MM.1S (cell line): Measurements from ENCODE around the gene UNC13B.
"Not testable (repeated sequence)": the region's sequence is repeated elsewhere in the genome, so short reads cannot be mapped to it uniquely, and the experiment has no call there.

Experiments
- DNase-seq: peaks from one replicate; pipeline ENCODE4 v3.0.0-alpha.2; 2015
- H2AFZ ChIP-seq: fragments of 300-600 bp; sonication (generic); 2 replicates; pipeline ENCODE4 v1.6.0; 2016; ENCODE audit warnings: antibody characterized with exemption, low read length
- H3F3A ChIP-seq: fragments of 300-600 bp; sonication (generic); 2 replicates; pipeline ENCODE4 v1.6.1; 2016; ENCODE audit warnings: mild to moderate bottlenecking, antibody characterized with exemption, low read length, moderate library complexity, mixed read lengths; ENCODE audit not compliant: insufficient read depth
- H3K27ac ChIP-seq: fragments of 300-600 bp; sonication (generic); 2 replicates; pipeline ENCODE4 v1.5.1; 2016; ENCODE audit warnings: mild to moderate bottlenecking, low read length
- H3K27me3 ChIP-seq: fragments of 300-600 bp; sonication (generic); replicated peaks from 2 replicates; pipeline ENCODE4 v1.6.0; 2016; ENCODE audit warnings: low read length; ENCODE audit not compliant: insufficient read depth
- H3K36me3 ChIP-seq: fragments of 300-600 bp; sonication (generic); replicated peaks from 2 replicates; pipeline ENCODE4 v1.6.1; 2016; ENCODE audit warnings: mild to moderate bottlenecking, low read length, mixed read lengths; ENCODE audit not compliant: insufficient read depth
- H3K4me1 ChIP-seq: fragments of 300-600 bp; sonication (generic); 2 replicates; pipeline ENCODE4 v1.6.1; 2016; ENCODE audit warnings: low read length, mixed read lengths
- H3K4me2 ChIP-seq: fragments of 300-600 bp; sonication (generic); 2 replicates; pipeline ENCODE4 v1.6.0; 2016; ENCODE audit warnings: low read depth, low read length
- H3K4me3 ChIP-seq: fragments of 300-600 bp; sonication (generic); 2 replicates; pipeline ENCODE4 v1.5.1; 2016; ENCODE audit warnings: low read length, mixed read lengths
- H3K79me2 ChIP-seq: fragments of 300-600 bp; sonication (generic); 2 replicates; pipeline ENCODE4 v1.6.1; 2016; ENCODE audit warnings: mixed run types, low read length, mixed read lengths
- H3K9ac ChIP-seq: fragments of 300-600 bp; sonication (generic); 2 replicates; pipeline ENCODE4 v1.6.1; 2016; ENCODE audit warnings: low read length, mixed read lengths
- H3K9me2 ChIP-seq: fragments of 300-600 bp; sonication (generic); replicated peaks from 2 replicates; pipeline ENCODE4 v1.6.1; 2016; ENCODE audit warnings: mild to moderate bottlenecking, low read length, mixed read lengths; ENCODE audit not compliant: insufficient read depth
- H3K9me3 ChIP-seq: fragments of 300-600 bp; sonication (generic); replicated peaks from 2 replicates; pipeline ENCODE4 v1.6.1; 2016; ENCODE audit warnings: mild to moderate bottlenecking, low read length, mixed read lengths; ENCODE audit not compliant: insufficient read depth
- H4K20me1 ChIP-seq: fragments of 300-600 bp; sonication (generic); 2 replicates; pipeline ENCODE4 v1.6.1; 2016; ENCODE audit warnings: mild to moderate bottlenecking, low read length, moderate library complexity, mixed read lengths; ENCODE audit not compliant: insufficient read depth
- EZH2 ChIP-seq: fragments of 300-600 bp; sonication (generic); optimal IDR thresholded peaks from 2 replicates; pipeline ENCODE3; 2017; ENCODE audit warnings: low read depth, mild to moderate bottlenecking, antibody characterized with exemption, low read length, mixed read lengths
- EZH2phosphoT487 ChIP-seq: fragments of 300-600 bp; sonication (generic); IDR thresholded peaks from 2 replicates; pipeline ENCODE4 v1.6.1; 2018; ENCODE audit warnings: antibody characterized with exemption, low read length
- TF ChIP-seq, protein P1 (sequence below): fragments of 300-600 bp; sonication (generic); IDR thresholded peaks from 2 replicates; pipeline ENCODE4 v1.5.1; 2016; ENCODE audit warnings: antibody characterized with exemption, low read length, mixed read lengths

Gene UNC13B

DNA sequence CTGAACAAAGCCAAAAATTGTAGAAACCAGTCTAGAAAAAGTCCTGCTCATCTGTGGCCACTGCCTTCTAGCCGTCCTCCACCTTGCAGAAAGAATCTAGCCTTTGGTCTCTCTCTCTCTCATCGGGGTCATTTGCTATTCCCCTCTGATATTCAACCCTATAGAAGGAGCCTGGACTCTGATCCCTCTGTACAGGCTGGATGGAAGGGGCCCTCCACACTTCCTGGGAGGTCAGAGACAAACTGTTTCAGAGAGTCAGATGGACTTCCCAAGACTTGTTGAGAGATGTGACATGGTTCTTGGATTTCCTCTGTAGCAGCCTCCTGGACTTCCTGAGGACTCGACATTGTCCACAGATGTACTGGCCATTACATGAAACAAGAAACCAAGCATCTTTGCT is 243.1 kb downstream of the UNC13B start:
- Histone ChIP-seq H3K9me3 (no peaks in the 10 kb centered on the region), H3K4me2 (no peak overlapping the region), H3K36me3 (no peaks in the 10 kb centered on the region), H3F3A (no peaks in the 10 kb centered on the region; the same call in 1 of the 2 replicates), H3K27ac (no peak overlapping the region), H3K27me3 (no peaks in the 10 kb centered on the region), H3K4me3 (no peak overlapping the region), H2AFZ (no peak overlapping the region), H3K9ac (no peak overlapping the region), H4K20me1 (no peaks in the 10 kb centered on the region), H3K4me1 (no peaks in the 10 kb centered on the region), H3K79me2 (no peaks in the 10 kb centered on the region), H3K9me2 (no peaks in the 10 kb centered on the region)
- no peak for DNase-seq
- TF ChIP-seq EZH2phosphoT487: no peak
- TF ChIP-seq, protein P1, sequence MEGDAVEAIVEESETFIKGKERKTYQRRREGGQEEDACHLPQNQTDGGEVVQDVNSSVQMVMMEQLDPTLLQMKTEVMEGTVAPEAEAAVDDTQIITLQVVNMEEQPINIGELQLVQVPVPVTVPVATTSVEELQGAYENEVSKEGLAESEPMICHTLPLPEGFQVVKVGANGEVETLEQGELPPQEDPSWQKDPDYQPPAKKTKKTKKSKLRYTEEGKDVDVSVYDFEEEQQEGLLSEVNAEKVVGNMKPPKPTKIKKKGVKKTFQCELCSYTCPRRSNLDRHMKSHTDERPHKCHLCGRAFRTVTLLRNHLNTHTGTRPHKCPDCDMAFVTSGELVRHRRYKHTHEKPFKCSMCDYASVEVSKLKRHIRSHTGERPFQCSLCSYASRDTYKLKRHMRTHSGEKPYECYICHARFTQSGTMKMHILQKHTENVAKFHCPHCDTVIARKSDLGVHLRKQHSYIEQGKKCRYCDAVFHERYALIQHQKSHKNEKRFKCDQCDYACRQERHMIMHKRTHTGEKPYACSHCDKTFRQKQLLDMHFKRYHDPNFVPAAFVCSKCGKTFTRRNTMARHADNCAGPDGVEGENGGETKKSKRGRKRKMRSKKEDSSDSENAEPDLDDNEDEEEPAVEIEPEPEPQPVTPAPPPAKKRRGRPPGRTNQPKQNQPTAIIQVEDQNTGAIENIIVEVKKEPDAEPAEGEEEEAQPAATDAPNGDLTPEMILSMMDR: no peak
- TF ChIP-seq EZH2: no peak

DNA sequence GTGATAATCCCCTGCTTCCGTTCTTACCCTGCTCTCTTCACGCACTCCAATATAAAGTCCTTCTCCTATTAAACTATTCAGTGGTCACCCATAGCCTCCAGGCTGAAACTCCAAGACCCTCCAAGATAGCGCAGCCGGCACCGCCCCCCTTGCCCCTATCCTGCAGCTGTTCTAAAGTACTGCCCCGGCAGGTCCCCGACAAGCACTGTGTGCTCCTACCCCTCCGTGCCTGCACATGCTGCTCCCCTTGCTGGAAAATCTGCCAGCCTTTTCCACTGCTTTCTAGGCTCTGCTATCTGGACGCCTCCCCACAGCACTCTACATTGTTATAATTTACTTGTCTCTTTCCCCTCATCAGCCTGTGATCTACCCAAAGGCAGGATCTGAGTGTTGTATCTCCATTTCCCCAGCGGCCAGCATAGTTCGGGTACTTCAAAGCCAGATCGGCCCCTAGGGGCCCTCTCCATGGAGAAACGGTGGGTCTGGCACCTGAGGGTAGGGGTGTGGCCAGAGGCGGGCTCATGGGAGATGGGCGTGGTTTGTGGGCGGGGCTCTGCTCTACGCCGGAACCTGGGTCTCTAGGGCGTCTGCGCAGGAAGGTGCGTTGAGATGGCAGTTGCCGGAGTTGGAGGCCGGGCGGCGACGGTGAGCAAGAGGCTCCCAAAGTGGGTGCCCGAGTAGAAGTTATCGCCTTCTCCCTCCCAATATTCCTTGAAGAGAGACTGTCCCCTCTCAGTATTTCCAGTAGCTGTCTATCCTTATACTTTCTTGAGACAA is 244.6 kb downstream of the UNC13B start:
- Histone ChIP-seq H3K27ac (no peak overlapping the region), H2AFZ (no peak overlapping the region), H3K9me2 (no peaks in the 10 kb centered on the region), H3K27me3 (no peaks in the 10 kb centered on the region), H3K79me2 (no peaks in the 10 kb centered on the region), H3K4me3 (no peak overlapping the region), H3F3A (no peaks in the 10 kb centered on the region; the same call in 1 of the 2 replicates), H3K4me2 (no peak overlapping the region), H3K9ac (no peak overlapping the region), H3K9me3 (no peaks in the 10 kb centered on the region), H4K20me1 (no peaks in the 10 kb centered on the region), H3K4me1 (no peaks in the 10 kb centered on the region), H3K36me3 (no peaks in the 10 kb centered on the region)
- TF ChIP-seq, protein P1: no peak
- no peak for TF ChIP-seq EZH2phosphoT487
- TF ChIP-seq EZH2: no peak
- DNase-seq: no peak

DNA sequence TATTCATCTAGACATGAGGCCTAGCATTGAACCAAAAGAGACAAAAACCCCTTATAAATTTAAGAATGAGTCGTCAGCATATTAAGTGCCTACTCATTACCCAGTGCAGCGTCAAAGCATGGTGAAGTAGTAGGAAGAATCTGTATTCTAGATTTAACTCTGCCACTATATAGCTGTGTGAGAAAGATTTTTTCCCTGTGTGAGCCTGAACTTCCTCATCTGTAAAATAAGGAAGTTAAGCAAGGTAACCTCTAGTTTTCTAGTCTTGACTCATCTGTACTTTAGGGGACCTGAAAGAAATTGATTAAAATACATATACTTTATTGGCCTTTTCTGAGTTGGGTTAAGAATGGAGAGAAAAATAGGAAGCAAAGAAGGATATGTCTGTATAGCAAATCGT is 246.0 kb downstream of the UNC13B start:
- Histone ChIP-seq H3K4me2 (no peak overlapping the region), H3K27me3 (no peaks in the 10 kb centered on the region), H3K4me3 (no peak overlapping the region), H4K20me1 (no peaks in the 10 kb centered on the region), H3K9me2 (no peaks in the 10 kb centered on the region), H3F3A (no peaks in the 10 kb centered on the region; the same call in 1 of the 2 replicates), H3K27ac (no peak overlapping the region), H3K9me3 (no peaks in the 10 kb centered on the region), H2AFZ (no peak overlapping the region), H3K79me2 (no peaks in the 10 kb centered on the region), H3K4me1 (no peaks in the 10 kb centered on the region), H3K36me3 (no peaks in the 10 kb centered on the region), H3K9ac (no peak overlapping the region)
- no peak for TF ChIP-seq EZH2
- TF ChIP-seq, protein P1: no peak
- TF ChIP-seq EZH2phosphoT487: no peak
- no peak for DNase-seq

DNA sequence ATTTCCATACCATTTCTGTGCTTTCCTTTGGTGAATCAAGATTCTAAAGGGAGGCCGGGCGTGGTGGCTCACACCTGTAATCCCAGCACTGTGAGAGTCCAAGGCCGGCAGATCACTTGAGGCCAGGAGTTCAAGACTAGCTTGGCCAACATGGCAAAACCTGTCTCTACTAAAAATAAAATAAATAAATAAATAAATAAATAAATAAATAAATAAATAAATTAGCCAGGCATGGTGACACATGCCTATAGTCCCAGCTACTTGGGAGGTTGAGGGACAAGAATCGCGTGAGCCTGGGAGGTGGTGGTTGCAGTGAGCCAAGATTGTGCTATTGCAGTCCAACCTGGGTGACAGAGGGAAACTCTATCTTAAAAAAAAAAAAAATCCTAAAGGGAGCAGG is 247.6 kb downstream of the UNC13B start:
- not testable (repeated sequence) for H3K36me3 ChIP-seq, H3K27me3 ChIP-seq

More for the DNA sequence above, 247.6 kb downstream of the UNC13B start:
- not testable (repeated sequence) for H3F3A ChIP-seq, DNase-seq, H2AFZ ChIP-seq, H3K9me3 ChIP-seq, H3K79me2 ChIP-seq, H3K27ac ChIP-seq, H3K4me2 ChIP-seq, H3K4me1 ChIP-seq, H4K20me1 ChIP-seq, H3K9ac ChIP-seq, H3K4me3 ChIP-seq, H3K9me2 ChIP-seq
